NCI-H2081 (cell line): ENCODE data around the gene PTGDS.

Experiments used
- DNase-seq, 2 experiments: peaks; one replicate each; lab custom pipeline; 2025; lab: John Stamatoyannopoulos, UW

The PTGDS gene

DNA sequence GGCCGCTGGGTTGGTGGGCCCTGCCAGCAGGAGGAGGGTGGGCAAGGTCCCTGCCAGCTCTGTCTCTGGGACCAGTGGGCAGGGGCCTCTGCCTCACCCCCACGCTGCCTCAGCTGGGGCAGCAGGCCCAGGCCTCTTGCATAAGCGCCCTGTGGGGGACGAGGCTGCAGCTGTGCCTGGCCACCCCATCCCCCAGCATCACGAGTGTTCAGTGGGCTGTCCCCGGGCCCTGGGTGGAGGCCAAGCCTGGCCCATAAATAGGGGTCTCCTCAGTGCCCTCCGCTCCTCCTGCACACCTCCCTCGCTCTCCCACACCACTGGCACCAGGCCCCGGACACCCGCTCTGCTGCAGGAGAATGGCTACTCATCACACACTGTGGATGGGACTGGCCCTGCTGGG, at the start of gene PTGDS:
TSS of gene PTGDS (plus strand) at position 282 of the 400 bp plus-strand sequence. CDS start at position 357, 75 bp downstream.
- no peak for DNase-seq

DNA sequence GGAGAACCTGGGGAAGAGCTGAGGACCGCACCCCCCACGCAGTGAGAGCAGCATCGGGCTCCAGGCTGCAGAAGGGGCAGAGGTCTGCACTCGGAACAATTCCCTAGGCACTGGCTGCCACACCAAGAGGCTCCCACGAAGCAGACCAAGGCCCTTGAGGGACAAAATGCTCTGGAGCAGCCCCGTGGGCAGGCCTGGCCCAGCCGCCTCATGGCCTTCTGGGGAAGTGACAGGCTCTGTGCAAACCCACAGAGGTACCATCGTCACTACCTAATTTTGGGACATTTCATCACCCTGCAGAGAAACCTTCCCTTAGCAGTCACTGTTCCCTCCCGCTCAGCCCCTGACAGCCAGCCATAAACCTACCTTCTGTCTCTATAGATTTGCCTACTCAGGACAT, 48.7 kb upstream of the PTGDS start:
- no peak for DNase-seq

DNA sequence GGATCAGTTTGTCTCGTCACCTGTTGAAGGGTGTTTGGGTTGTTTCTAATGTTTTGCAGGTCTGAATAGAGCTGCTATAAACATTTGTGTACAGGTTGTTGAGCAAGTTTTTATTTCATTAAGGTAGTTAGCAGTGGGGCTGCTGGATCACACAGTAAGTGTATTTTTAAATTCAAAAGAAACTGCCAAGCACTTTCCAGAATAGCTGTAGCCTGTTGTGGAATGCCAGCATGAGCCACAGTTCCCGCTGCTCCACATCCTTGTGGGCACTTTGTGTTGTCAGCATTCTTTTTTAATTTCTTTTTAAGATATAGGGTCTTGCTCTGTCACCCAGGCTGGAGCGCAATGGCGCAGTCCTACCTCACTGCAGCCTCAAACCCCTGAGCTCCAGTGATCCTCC, 47.3 kb upstream of the PTGDS start:
- DNase-seq: no peak

DNA sequence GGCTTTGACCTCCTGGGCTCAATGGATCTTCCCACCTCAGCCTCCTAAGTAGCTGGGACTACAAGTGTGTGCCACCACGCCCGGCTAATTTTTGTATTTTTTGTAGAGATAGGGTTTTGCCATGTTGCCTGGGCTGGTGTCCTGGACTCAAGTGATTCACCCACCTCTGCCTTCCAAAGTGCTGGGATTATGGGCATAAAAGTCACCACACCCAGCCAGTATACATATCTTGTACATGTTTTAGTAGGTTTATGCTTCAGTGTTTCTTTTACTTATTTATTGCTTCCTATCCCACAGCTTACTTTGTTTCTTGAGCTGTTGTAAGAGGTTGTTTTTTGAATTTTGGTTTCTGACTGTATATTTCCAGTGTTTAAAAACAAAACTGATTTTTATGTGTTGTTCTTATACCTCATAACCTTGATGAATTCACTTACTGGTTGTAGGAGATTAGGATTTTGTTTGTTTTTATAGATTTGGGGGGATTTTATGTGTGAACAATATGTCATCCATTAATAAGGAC, 45.6 kb upstream of the PTGDS start:
- DNase-seq: no peak

DNA sequence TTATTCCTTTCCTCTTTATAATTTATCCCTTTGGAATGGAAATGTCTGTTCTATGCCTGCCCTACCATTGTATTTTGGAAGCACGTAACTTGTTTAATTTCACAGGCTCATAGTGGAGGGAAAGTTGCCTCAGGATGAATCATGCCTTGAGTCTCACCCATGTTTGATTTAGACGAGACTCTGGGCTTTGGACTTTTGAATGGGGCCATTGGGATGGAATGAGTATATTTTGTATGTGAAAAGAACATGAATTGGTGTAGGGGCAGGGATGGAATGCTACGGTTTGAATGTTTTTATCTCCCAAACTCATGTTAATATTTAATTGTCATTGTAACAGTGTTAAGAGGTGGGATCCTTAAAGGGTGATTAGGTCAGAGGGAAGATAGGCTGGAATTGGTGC, 43.0 kb upstream of the PTGDS start:
- DNase-seq: no peak

DNA sequence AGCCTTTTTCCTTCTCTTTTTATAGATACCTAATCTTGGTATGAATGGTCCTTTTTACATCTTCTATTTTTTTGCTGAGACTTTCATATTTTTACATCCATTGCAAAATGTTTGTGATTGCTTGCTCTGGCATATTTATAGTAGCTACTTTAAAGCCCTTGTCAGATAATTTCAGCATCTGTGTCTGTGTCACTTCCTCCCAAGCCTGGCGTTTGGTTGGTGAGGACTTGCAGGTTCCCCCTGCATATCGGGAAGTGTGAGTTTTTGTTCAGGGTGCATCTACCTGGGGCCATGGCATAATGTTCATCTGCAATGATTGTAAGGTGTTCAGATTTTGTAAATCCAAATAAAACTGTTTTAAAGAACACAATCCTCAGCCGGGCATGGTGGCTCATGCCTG, 41.7 kb upstream of the PTGDS start:
- DNase-seq: no peak

DNA sequence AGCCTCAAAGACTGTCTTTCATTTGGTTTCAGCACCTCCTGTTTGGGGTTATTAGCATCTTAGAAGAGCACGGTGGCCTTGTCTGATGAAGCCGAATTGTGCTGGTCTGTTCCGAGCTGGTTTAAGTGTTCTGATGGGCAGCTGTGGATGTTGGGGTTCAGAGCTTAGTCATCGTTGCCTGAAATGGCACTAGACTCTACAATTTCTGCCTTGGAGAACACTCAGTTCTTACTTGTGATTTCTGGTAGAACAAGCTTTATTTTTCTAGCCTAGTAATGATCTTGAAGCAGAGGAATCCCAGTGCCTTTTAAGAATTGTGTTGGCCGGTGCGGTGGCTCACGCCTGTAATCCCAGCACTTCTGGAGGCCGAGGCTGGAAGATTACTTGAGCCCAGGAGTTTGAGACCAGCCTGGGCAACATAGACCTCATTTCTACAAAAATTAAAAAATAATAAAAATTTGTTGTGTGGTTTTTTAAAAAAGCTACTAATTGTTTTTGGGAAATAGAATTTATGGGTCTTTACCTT, 40.6 kb upstream of the PTGDS start:
- no peak for DNase-seq

DNA sequence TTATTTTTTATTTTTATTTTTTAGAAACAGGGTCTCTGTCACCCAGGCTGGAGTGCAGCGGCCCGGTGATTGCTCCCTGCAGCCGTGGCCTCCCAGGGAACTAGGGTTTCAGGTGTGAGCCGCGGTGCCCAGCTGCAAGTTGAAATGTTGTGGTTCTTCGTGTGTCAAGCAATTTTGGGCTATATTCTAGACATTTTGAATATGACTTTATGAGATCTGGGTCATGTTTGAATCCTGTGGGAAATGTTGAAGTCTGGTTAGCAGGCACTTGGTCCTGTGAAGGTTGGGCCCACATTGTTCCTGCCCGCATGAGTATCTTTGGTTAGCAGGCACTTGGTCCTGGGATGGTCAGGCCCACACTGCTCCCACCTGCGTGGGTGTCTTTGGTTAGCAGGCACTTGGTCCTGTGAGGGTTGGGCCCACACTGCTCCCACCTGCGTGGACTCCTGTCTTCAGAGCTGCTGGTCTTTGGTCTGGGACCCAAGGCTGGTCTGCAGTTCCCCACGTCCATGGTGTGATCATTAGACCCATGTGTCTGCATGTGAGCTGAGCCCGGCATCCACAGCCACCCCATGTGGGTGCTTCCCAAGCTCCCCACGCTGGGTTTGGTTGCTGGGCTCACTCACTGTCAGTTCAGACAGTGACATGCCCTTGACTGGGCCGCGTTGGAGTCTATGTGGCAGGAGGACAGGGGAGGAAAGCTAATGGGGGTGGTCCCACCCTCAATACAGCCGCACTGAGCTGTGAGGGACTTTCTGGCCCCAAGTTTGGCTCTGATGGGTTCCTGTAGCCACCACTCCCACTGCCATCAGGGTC, 39.9 kb upstream of the PTGDS start:
- no peak for DNase-seq

DNA sequence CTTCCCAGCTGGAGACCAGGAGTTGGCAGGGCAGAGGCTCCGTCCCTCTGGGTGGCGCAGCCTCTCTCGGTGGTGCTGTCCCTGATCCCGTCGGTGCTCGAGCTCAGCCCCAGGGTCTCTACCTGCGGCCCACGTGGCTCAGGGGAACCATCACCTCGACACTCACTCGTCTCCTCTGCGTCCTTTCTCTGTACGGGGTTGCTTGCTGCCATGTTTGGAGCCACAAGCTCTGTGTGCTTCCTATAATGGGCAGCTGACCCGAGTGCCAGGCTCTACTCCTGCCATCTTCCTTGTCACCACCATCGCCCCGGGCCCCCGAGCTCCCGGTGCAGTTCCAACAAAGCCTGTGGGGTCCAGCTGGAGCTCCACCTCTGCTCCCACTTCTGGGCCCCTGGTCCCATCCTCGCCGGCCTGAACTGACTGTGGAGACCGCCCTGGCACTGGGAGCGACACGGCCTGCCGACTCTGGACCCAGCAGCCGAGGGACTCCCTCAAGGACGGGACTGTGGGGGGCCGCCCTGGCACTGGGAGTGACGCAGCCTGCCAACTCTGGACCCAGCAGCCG, 37.8 kb upstream of the PTGDS start:
- no peak for DNase-seq

DNA sequence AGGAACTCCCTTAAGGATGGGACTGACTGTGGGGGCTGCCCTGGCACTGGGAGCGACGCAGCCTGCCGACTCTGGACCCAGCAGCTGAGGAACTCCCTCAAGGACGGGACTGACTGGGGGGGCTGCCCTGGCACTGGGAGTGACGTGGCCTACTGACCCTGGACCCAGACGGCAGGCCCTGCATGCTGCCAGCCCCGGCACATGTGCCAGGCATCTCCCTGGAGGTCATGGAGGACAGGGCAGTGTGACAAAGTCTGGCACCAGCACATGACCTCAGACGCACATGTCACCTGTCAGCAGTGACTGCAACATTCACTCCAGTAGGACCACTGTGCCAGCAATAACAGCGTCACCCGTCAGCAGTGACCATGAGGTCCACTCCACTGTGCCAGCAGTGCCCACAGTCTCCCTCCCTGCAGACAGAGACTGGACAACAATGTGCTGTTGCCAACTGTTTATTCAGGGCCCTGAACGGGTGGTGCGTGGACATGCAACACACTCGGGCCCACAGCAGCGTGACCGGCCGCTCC, 37.2 kb upstream of the PTGDS start:
- no peak for DNase-seq

DNA sequence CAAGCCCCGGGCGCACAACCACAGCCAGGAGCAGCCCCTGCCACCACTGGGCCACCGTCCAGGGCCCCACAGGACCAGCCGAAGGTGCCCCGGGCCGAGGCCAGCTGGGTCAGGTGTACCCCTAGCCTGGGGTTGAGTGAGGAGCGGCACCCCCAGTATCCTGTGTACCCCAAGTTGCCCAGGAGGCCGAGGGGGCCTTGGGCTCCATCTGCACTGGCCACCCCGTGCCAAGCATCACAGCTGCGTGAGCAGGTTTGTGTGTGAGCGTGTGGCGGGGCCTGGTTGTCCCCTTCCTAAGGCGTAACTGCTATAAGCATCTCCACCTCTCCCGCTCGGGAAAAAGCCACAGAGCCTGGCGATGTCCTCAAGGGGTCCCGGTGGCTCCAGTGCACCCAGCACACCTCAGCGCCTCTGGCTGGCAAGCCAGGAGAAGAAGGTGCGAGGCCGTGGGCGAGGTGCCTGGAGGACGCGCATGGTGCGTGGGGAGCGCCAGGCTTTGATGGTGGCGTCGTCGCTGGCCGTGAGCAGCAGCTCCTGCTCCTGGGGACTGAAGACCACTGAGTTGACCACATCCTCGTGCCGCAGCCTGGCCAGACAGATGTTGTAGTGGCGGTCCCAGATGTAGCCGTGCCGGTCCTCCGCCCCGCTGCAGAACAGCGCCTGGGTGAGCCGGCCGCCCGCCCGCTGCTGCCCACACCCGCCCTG, 36.6 kb upstream of the PTGDS start:
- DNase-seq: no peak

DNA sequence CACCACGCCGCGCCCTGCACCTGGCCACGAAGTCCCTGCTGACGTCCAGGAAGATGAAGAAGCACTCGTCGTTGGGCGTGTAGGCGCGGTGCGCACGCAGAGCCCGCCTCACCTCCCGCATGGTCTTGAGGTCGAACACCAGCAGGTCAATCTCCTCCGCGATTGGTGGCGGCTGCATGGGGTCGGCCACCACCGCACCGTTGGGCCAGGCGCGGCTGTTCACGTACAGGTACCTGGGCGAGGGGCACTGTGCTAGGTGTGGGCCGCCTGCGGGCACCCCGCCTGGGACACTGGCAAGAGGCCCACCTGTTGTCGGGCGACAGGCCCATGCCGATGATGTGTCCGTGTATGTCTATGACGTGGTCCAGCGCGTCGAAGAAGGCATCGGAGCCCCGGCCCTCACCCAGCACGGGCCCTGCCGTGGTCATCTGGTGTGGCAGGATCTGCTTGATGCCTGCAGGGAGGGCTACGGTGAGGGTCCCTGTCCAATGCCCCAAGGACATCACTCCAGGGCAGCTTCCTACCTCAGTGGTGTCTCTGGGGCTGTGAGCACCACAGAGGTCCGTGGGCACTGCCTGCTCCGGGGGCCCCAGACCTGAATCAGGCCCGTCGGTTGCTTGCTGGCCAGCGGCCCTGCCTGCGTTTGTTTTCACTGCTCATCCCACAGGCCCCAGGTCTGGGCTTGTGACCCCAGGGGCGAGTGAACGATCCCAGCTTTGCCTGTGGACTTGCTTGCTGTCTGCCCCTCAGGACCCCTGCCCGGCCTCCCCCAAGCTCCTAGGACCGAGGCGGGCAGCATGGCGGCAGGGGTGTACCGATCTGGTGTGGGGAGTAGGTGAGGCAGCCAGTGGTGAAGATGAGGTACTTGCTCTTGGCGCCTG, 35.8 kb upstream of the PTGDS start:
- DNase-seq: no peak

DNA sequence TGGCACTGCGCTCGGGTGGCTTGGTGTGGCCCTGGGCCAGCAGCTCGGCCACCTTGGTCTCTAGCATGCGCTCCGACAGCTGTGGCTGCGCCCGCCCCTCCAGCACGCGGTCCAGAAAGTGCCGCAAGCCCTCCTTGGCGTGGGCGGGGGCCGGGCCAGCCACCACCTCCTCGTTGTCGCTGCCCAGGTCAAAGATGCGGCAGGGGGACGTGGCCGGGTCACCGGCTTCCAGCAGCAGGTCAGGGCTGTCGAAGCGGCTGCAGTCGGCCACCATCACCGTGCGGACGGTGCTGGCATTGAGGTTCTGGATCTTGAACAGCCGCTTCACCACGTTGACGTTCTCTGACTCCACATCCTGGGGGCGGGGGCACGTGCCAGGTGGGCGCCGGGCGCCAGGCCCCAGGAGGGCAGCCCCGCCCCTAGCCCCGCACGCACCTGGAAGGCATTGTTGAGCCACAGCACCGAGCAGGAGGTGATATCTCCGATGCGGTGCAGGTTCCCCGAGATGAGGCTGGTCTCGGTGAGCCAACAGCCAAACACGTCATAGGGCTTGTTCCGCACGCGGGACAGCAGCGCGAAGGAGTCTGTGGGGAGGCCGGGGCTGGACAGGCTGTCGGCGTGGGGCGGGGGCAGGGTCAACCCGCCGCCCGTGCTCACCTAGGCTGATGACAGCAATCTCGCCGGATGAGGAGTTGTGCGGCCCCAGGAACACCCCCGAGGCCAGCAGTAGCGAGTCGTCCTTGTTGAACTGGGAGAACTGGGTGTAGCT, 35.0 kb upstream of the PTGDS start:
- no peak for DNase-seq

DNA sequence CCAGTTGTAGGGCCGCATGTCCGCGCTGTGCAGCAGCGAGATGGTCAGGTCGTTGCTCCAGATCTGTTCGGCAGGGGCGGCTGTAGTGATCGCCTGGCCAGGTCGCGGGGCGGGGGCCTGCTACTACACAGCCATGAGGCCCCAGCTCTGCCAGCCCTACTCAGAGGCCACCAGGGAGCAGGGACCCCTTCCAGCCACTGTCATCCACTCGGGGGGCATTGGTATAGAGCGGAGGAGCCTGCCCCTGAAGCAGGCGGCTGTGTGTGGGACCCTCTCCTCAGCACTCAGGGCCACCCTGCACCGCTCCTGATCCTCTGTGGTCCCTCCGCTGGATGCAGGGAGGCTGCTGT, 34.4 kb upstream of the PTGDS start:
- DNase-seq: no peak

DNA sequence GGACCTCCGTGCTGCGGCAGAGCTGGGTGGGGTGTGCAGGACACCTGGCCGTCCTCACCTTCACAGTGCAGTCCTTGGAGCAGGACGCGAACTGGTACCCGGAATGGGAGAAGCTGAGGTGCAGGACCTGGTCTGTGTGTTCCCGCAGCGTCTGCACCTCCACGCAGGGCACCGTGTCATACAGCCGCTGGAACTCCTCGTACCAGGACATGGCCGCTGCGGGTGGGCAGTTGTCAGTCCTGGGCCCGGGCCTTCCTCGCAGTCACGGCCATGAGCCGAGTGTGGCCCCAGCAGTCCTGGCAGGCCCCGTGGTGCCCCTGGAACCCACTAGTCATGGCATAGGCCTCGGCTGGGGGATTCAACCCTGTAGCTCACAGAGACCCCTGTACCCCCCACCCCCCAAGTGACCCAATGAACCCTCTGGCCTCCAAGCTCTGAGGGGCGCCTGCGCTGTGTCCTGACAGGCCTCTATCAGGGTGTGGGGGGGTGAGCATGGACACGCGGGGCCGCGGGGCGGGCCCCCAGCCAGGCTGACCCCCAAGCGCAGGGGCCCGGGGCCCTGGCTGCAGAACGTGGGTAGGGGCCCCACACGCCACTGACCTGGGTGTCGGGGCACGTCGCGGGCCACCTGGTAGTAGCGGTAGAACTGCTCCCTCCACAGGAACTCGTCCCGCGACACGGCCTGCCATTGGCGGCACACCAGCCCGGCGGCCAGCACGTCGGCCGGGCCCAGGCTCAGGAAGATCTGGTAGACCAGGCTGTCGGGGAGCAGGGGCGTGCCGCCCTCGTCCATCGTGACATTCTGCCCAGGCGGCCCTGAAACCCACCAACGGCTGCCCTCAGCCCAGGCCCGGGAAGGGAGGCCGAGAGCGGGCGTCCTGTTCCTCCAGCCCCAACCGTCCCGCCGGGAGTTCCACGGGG, 33.8 kb upstream of the PTGDS start:
- peak in 1 of 2 experiments; percentile 25 for DNase-seq

DNA sequence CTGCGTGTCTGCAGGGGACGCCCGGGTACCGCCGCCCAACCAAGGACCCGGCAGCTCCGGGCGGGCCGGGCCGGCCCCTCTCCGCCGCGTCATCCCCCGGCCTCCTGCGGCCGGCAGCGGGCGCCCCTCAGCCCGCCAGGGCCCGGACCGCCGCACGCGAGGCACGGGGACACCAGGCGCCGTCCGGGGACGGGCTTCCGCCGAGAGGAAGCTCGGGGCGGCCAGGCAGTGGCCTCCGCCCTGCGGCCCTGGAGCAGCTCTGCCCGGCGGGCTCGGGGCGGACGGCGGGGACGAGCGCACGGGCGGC, 33.1 kb upstream of the PTGDS start:
- DNase-seq: no peak

DNA sequence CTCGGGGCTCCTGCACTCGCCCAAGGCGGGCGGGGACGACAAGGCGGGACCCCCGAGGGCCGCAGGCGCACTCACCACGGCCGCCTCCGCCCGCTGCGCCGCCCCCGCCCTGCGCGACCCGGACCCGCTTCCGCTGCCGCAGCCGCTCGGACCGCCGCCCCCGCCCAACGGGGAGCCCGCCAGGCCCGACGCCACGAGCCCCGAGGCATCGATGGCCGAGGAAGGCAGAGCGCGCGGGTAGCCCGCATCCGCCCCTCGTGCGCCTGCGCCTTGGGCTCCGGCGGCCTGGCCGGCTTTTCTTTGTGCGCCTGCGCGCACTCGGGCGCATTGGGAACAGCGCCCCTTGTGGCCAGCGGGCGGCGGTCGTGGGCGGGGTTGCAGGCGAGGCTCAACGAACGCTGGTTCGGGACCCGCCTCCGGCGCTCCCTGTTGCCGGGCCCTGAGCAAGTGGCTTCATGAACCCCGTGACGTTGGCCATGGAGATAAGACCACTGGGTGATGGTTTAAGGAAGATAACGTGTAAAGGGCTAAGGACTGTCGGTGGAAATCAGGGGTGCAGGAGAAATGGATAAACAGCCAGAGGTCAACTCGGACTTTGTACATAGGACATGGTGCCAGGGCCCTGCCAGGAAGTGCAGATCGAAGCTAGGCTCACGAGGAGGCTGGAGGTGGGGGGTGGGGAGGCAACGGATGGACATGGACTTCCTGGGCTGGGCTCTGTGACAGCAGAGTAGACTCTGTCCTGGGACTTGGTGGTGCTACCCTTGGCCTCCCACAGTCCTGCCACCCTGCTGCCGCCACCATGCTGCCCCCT, 32.6 kb upstream of the PTGDS start, which contains the start of the genes C8G and FBXW5:
TSS of gene C8G (plus strand) at position 725 of the 814 bp plus-strand sequence. CDS start at position 803, 78 bp downstream.
TSS of gene FBXW5 (minus strand) at position 220 of the 814 bp plus-strand sequence. CDS start 655 bp downstream, outside the sequence.
- DNase-seq: peak; percentile 92

DNA sequence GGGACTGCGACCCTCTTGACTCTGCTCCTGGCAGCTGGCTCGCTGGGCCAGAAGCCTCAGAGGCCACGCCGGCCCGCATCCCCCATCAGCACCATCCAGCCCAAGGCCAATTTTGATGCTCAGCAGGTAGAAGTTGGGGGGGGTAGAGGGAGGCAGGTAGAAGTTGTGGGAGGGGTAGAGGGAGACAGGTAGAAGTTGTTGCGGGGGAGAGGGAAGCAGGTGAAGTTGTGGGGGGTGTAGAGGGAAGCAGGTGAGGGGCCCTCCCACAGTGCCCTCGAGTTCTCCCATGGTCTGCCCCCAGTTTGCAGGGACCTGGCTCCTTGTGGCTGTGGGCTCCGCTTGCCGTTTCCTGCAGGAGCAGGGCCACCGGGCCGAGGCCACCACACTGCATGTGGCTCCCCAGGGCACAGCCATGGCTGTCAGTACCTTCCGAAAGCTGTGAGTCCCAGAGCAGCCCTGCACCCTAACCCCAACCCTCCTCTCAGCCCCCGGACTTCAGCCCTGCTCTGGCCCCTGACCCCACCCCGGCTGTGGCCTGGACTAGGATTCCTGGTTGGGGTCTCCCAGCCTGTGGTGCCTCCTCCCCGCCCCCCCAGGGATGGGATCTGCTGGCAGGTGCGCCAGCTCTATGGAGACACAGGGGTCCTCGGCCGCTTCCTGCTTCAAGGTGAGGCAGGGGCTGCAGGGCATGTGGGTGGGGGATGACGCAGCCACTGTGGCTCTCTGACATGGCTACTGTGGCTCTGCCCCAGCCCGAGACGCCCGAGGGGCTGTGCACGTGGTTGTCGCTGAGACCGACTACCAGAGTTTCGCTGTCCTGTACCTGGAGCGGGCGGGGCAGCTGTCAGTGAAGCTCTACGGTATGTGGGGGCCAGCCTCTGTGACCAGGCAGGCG, 31.7 kb upstream of the PTGDS start:
- no peak for DNase-seq
